Raji (cell line): ENCODE data around the gene BMP3.

Experiments
- POLR2A ChIP-seq: IDR thresholded peaks from 2 replicates; pipeline ENCODE4 v1.6.1; 2011; ENCODE audit warnings: low read depth, low read length, control low read depth; ENCODE audit not compliant: insufficient read depth

The BMP3 gene

GRCh38 chr4:81030061-81030980 is at the start of gene BMP3:
Gene BMP3, plus strand, starts transcription at chr4:81030708. Its CDS starts 577 bp downstream, at chr4:81031285.
- TF ChIP-seq POLR2A: no peak

- no peak for TF ChIP-seq POLR2A
Measured at GRCh38 chr4:80986011-80986410, 44.5 kb upstream of the BMP3 start.

DNA sequence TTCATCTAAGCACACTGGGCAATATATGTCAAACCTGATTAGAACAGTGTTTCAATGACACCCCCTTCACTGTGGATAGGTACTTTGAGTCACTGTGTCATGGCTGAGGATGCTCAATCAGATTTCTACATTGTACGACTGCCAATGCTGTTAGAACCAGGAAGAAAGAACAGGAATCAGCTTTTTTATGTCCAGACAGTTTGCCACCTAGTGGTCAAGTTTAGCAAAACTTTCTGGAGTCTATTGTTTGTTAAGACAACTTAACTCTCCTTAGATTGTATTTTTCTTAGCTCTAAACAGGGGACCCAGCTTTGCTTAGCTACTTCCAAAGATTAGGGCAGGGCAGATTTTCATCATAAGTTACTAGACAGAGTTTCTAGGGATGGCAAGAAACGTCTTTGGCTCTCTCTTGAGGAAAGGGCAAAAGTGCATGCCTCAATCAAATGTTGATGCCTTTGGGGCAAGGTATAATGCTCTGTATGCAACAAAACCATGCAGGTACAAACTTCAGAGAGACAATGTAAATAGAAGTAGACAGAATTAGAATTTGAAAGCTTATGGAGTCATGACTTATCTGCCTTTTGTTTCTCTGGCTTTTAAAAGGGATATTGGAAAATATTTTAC is 40.5 kb upstream of the BMP3 start:
- no peak for TF ChIP-seq POLR2A

DNA sequence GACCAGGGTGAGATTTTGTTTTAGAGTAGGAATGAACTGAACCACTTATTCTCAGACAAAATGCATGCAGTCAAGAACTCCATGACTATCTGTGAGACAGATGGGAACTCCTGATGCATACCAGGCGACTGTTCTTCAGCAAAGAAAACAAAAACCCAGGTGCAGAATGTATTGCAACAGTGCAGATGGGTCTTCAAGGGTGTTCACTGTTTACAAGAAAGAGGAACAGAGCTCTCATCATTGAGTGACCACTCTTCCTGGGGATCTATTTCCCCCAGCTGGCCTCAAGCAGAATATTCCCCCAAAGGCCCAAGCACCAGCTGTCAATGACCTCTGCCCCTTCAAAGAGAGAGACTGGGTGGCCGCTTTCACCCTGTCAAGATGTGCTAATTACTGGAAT is 39.7 kb upstream of the BMP3 start:
- TF ChIP-seq POLR2A: no peak

- no peak for TF ChIP-seq POLR2A
Measured at GRCh38 chr4:80999943-81000342, 30.6 kb upstream of the BMP3 start.

DNA sequence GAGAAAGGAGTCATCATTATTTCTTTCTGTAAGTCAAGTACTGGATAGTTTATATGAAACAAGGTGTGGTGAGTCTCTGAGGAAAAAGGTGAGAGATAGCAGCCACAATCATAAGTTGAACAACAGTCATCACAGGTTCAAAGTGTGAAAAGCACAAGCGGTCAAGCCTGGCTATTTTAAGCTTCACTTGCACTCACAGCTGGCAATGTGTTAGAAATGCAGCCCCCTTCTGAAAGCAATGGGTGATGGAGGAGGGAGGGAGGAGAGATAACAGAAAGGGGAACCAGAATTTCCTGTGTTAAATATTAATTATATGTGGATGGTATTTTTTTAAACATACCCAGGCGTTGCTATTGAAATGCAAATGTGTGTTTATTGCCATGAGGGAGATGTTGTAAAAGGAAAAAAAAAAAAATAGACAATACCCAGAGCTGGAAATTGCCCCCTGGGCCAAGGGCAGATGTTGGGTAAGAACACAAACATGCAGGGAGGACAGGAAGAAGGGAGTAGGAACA is 26.9 kb upstream of the BMP3 start:
- TF ChIP-seq POLR2A: no peak

- TF ChIP-seq POLR2A: no peak
Measured at GRCh38 chr4:81007417-81007816, 23.1 kb upstream of the BMP3 start.

DNA sequence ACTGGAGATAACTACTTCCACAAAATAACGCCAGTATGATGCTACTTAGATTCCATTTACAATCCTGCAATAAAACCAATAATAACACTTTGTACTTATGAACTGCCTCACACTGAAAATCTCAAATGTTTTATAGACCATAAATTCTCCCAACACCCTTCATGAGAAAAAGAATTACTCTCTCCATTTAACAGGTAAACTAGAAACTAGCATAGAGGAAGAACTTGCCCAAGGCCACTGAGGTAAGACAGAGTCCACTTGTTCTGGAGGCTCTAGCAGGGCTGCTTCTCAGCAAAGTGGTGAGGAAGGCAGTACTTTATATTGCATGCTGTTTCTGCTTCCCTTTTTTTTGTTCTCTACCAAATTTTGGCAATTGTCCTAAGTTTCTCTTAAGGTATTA is 11.5 kb upstream of the BMP3 start:
- TF ChIP-seq POLR2A: no peak

- no peak for TF ChIP-seq POLR2A
Measured at GRCh38 chr4:81021142-81021944, 9.2 kb upstream of the BMP3 start.

DNA sequence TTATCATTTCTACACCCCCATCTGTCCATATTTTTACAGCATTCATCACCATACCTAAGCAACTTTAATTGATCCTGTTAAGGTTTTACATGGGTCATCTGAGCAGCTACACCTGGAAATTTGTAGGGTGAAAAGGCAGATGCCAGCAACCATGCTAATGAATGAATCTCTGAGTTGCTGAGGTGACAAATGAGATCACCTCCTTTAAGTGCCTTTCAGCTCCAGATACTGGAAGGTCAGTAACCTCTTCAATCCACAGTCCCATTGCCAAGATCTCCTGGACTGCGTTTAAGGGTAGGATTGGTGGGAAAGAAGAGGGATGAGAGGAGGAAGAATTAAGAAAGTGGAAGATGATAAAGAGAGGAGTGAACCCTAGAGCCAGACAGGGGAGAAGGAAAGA is 8.5 kb upstream of the BMP3 start:
- no peak for TF ChIP-seq POLR2A

- no peak for TF ChIP-seq POLR2A
Measured at GRCh38 chr4:81023484-81023883, 7.0 kb upstream of the BMP3 start.

- TF ChIP-seq POLR2A: no peak
Measured at GRCh38 chr4:81030981-81031791, 678 bp downstream of the BMP3 start.

DNA sequence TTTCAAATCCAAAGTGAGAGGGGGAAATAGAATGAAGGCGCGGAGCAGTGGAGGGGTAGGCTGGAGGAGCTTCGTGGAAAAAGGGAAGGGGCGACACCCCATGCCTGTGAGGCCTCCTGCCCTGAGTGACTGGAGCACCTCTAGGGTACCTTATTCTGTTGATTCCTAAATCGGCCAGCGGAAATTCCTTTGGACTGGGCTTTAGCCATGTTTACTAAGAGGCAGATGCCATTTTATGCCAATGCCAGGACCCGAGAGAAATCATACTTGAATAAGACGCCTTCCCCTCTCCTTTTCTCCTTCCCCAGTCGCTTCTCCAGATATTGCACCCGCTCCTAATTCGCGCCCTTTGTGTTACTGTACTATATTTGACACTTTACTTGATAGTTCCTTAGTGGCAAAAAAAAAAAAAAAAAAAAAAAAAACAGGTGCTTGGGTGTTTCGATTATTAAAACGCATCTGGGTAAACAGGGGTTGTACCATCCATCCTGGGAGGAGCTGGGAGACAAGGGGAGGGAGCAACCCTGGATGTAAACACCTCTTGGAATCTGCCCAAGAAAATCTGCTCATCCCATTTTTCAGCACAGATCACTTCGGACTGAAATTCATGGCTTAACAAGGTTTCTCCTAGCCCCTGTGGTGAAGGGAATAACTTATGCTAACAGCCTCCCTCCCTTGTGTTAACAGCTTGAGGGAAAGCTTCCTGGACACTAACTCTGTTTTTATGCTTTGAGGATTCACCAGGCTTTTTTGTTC is 1.5 kb downstream of the BMP3 start:
- TF ChIP-seq POLR2A: no peak
